Mucosa of rectum (tissue), 2 donors: ENCODE measurements around the gene MYPOP.
"Not testable (repeated sequence)": the region's sequence is repeated elsewhere in the genome, so short reads cannot be mapped to it uniquely, and the experiment has no call there.

Experiments used
- H3K27ac ChIP-seq, 2 donors: one replicate each; pipeline ENCODE4 v1.7.0; 2013; ENCODE audit warnings: inconsistent platforms in 2 of 2, low read depth in 2 of 2, low read length in 2 of 2
- H3K27me3 ChIP-seq, 2 donors: one replicate each; pipeline ENCODE4 v1.7.0; 2013; ENCODE audit warnings: low read length in 2 of 2; ENCODE audit not compliant: control insufficient read depth in 2 of 2, insufficient read depth in 2 of 2
- H3K36me3 ChIP-seq, 2 donors: one replicate each; pipeline ENCODE4 v1.7.0; 2013; ENCODE audit warnings: low read length in 2 of 2; ENCODE audit not compliant: control insufficient read depth in 2 of 2, insufficient read depth in 2 of 2
- H3K4me1 ChIP-seq, 2 donors: one replicate each; pipeline ENCODE4 v1.7.0; 2013; ENCODE audit warnings: low read length in 2 of 2, mild to moderate bottlenecking in 1 of 2; ENCODE audit not compliant: control insufficient read depth in 2 of 2, insufficient read depth in 2 of 2
- H3K4me3 ChIP-seq, 2 donors: one replicate each; pipeline ENCODE4 v1.7.0; 2013; ENCODE audit warnings: low read length in 2 of 2
- H3K9ac ChIP-seq, 2 donors: one replicate each; pipeline ENCODE4 v1.7.0; 2013; ENCODE audit warnings: low read length in 2 of 2, low read depth in 1 of 2, mild to moderate bottlenecking in 1 of 2
- H3K9me3 ChIP-seq, 2 donors: one replicate each; pipeline ENCODE4 v1.7.0; 2013; ENCODE audit warnings: low read length in 2 of 2; ENCODE audit not compliant: control insufficient read depth in 2 of 2
- donor health status: healthy.
- donor health status: Normal muscosa, but diverticular disease.

MYPOP gene

DNA sequence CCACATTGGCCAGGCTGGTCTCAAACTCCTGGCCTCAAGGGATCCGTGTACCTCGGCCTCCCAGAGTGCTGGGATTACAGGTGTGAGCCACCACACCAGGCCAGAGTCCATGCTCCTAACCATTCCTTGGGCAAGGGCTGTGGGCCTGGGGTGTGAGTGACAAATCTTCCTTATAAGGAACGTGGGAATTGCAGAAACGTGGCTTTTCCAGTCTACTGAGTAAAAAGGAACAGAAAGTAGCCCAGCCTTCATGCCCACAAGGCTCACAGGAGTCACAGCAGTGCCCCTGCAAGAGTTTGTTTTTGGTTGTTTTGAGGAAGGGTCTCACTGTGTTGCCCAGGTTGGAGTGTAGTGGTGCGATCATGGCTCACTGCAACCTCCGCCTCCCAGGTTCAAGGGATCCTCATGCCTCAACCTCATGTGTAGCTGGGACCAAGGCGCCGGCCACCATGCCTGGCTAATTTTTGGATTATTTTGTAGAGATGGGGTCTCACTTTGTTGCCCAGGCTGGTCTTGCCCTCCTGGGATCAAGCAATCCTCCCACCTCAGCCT, 5.1 kb downstream of the MYPOP start:
- H3K4me3 ChIP-seq: no peak overlapping the region
- H3K36me3 ChIP-seq: peaks cover 11 to 27% of the 10 kb centered on the region in 2 donors
- H3K9me3 ChIP-seq: no peaks in the 10 kb centered on the region
- H3K27me3 ChIP-seq: no peaks in the 10 kb centered on the region
- no peak overlapping the region for H3K9ac ChIP-seq
- no peak overlapping the region for H3K27ac ChIP-seq
- H3K4me1 ChIP-seq: peaks cover 6 to 9% of the 10 kb centered on the region in 2 donors

DNA sequence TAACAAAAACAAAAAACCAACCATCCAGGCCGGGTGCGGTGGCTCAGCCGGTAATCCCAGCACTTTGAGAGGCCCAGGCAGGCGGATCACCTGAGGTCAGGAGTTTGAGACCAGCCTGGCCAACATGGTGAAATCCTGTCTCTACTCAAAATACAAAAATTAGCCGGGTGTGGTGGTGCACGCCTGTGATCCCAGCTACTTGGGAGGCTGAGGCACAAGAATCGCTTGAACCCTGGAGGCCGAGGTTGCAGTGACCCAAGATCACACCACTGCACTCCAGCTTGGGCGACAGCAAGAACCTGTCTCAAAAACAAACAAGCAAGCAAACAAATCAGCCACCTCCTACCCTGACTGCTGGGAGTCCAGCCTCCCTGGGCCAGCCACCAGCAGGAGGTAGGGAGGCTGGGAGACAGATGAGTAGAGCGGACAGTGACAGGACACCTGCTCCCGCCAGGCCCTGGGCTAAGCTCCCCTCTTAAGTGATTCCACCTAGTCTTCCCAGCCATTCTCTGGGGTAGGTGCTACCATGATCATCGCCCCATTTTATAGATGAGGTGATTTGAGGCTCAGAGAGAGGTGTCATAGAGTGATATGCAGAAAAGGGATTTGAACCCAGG, 6.3 kb downstream of the MYPOP start:
- H3K4me1 ChIP-seq, H3K27me3 ChIP-seq, H3K4me3 ChIP-seq, H3K27ac ChIP-seq, H3K9me3 ChIP-seq, H3K9ac ChIP-seq: not testable (repeated sequence)
- peaks cover 11 to 27% of the 10 kb centered on the region in 2 donors for H3K36me3 ChIP-seq

DNA sequence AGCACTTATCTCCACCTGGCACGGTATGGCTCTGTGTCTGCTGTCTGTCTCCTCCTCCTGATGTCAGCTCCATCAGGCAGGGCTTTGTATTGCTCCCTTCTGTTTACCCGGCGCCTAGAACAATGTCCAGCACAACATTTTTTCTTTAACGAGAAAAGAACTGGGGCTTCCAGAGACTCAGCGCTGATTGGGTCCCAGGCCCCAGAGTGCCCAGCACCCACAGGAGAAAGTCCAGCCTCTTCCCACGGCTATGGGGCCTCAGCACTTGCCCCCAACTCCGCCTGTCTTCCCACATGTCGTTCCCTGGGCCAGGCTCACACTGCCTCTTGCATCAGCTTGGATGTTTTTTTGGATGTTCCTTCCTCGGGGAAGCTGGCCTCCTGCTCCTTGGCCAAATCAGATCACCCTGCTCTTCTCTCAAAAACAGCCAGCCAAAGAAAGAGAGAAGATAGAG, 6.9 kb downstream of the MYPOP start:
- no peak overlapping the region for H3K27ac ChIP-seq

DNA sequence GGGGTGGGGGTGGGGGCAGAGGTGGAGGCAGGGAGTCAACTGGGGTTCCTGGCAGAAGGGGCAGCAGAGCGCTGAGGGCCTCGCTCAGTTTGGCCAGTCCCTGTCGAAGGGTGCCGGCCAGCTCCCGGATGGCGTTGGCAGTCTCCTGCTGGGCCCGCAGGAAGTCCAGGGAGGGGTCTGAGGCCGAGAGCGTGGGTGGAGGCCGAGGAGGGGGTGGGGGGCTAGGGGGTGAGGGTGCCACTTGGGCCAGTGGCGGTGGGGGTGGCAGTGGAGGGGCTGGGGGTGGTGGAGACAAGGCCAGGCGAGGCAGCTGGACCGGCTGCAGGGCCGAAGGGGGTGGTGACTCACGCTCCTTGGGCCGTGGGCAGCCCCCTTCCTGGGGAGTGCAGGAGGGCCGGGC, 11.5 kb downstream of the MYPOP start:
- Histone ChIP-seq H3K4me1 (peaks cover 0 to 10% of the 10 kb centered on the region in 2 donors), H3K9me3 (no peaks in the 10 kb centered on the region), H3K27ac (no peak overlapping the region), H3K36me3 (peaks cover 4 to 9% of the 10 kb centered on the region in 2 donors), H3K4me3 (no peak overlapping the region), H3K9ac (no peak overlapping the region), H3K27me3 (no peaks in the 10 kb centered on the region)

More for the DNA sequence above, 6.9 kb downstream of the MYPOP start:
- H3K4me1 ChIP-seq: peaks cover 0 to 2% of the 10 kb centered on the region in 2 donors
- H3K9me3 ChIP-seq: no peaks in the 10 kb centered on the region
- no peak overlapping the region for H3K9ac ChIP-seq
- peaks cover 11 to 27% of the 10 kb centered on the region in 2 donors for H3K36me3 ChIP-seq
- H3K4me3 ChIP-seq: no peak overlapping the region
- H3K27me3 ChIP-seq: no peaks in the 10 kb centered on the region

DNA sequence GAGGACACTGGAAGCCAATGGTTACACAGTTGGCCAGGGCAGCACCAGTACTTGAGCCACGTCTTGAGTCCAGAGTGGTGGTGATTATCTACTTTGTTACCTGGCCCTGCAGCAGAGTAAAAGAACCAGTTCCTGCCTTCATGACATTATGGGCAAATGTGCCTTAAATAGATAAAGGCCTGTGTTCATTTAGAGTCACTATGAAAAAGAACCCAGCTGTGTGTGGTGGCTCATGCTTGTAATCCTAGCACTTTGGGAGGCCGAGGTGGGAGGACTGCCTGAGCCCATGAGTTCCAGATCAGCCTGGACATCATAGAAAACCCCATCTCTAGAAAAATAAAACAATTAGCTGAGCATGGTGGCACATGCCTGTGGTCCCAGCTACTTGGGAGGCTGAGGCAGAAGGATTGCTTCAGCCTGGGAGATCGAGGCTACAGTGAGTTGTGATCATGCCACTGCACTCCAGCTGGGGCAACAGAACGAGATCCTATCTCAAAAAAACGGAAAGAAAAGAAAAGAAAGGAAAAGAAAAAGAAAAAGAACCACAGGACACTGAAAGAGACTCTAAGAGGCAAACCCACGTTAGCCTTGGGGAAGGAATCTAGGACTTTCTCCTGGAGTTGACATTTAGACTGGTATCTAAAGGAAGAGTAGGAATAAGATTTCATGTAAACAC, 13.1 kb downstream of the MYPOP start:
- Histone ChIP-seq H3K27ac (no peak overlapping the region), H3K9ac (no peak overlapping the region), H3K36me3 (no peaks in the 10 kb centered on the region), H3K4me3 (no peak overlapping the region), H3K4me1 (peaks cover 10 to 17% of the 10 kb centered on the region in 2 donors), H3K27me3 (no peaks in the 10 kb centered on the region), H3K9me3 (no peaks in the 10 kb centered on the region)

DNA sequence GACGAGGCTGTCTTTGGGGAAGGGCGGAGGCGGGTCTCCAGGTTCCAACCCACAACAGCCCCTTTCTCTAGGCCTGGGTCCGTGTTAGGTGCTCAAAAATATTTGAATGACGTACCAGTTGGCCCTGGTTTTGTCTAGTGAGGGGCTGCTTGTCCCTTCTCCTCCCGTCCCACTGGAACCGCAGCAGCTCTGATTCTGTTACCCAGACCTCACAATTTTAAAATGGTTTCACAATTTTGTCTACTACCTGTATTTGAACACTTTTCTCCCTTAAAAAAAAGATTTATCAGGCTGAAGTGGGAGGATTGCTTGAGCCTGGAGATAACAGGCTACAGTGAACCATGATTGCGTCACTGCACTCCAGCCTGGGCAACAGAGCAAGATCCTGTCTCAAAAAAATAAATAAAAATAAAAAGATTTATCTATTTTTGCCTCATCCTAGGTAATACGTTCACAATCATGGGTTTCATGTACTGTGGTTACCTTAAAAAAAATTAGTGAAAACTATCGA, 15.2 kb downstream of the MYPOP start:
- no peaks in the 10 kb centered on the region for H3K9me3 ChIP-seq
- H3K27me3 ChIP-seq: no peaks in the 10 kb centered on the region
- H3K36me3 ChIP-seq: no peaks in the 10 kb centered on the region
- H3K27ac ChIP-seq: peak overlapping the region; percentile 85 to 90
- H3K4me1 ChIP-seq: peaks cover 27 to 33% of the 10 kb centered on the region in 2 donors
- peak overlapping the region; percentile 84 to 92 for H3K9ac ChIP-seq
- peak overlapping the region; percentile 83 to 85 for H3K4me3 ChIP-seq

DNA sequence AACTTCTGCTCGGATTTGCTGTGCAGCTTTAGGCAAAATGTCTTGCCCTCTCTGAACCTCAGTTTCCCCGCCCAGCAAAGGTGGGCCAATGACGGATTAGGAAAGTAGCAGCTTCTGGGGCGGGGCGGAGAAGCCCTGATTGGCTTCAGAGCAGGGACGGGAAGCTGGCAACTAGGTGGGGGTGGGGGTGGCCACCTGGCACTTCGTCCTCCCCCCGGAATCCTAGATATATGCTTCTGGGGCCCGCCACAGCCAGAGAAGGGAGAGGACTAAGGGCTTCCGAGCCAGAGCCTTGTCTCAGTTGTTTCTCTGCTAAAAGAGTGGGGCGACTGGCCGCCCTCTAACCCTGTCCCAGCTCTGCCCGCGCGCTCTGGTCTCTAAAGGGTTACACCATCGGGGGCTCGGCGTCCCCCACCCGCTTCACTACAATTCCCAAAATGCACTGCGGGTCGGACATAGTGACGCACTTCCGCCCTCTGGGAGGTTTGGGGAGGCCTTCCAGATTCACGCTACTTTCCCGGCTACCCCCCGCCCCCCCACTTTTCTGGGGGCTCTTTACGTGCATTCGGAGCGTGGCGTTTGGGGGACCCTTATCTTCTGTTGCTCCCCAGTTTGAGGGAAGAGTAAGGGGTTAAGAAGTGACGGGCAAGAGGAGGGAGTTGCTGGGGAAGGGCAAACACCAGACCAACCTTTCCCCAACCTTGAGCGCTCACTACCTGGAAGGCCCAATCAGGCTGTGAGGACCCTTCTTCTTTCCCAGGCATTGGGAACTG, 15.8 kb downstream of the MYPOP start:
- Histone ChIP-seq H3K9me3 (no peaks in the 10 kb centered on the region), H3K9ac (peak overlapping the region; percentile 84 to 92), H3K4me1 (peaks cover 34 to 39% of the 10 kb centered on the region in 2 donors), H3K27ac (peak overlapping the region; percentile 85 to 90), H3K4me3 (peak overlapping the region; percentile 83 to 85), H3K36me3 (no peaks in the 10 kb centered on the region), H3K27me3 (no peaks in the 10 kb centered on the region)

DNA sequence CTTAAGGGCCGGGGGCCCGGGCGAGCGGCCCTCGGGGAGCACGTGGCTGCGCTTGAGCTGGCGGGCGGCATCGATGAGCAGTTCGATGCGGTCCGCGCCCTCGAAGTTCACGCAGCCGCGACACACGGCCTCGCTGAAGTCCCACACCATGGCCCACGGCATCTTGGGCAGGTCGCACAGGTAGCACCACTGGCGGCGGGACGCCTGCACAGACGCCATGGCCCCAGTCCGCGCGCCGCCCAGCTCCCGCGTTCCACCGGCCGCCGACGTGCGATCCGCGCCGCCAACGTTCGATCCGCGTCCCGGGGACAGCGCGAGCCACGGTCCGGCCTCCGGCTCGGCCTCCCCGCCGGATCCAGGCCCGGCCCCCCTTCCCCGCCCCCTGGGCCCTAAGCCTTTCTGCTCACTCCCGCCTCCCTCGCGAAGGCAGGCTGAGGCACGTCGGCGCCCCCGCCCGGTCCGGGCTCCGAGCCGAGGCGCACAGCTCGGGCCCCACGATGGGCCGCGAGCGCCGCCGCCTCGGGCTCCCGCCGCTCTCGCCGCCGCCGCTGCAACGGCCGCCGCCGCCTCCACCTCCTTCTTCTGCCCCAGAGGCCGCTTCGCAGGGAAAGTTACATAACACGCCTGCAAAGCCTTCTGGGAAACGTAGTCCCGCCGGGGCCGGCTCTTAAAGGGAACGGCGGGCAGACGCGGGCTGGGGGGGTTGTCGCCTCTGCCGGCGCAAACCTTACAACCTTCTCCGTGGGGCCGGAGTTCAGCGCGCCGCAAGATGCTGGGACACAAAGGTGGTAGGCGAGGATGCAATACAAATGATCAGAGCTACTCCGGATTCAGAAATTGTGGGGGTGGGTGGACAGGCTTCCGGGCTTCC, 16.6 kb downstream of the MYPOP start, which contains the start of gene IRF2BP1:
IRF2BP1 (minus strand) TSS at position 586 of the 871 bp plus-strand sequence; CDS start at position 219, 367 bp downstream.
- no peaks in the 10 kb centered on the region for H3K9me3 ChIP-seq
- H3K36me3 ChIP-seq: no peaks in the 10 kb centered on the region
- H3K27me3 ChIP-seq: no peaks in the 10 kb centered on the region
- peak within 1 kb of the TSS; percentile 84 to 92 for H3K9ac ChIP-seq
- peaks cover 41 to 45% of the 10 kb centered on the region in 2 donors for H3K4me1 ChIP-seq
- peak within 1 kb of the TSS; percentile 83 to 85 for H3K4me3 ChIP-seq
- H3K27ac ChIP-seq: peak within 1 kb of the TSS; percentile 85 to 90
